Prostate gland (tissue), 2 donors: ENCODE results near the gene APBB3. TPM values are rescaled to one million over a fixed set of nuclear protein-coding genes. Genes with fewer than 3 reads are reported as not detected.

Experiments
- DNase-seq: peaks from one replicate; pipeline ENCODE4 v3.0.0-alpha.2; 2019; ENCODE audit warnings: low spot score
- H3K27ac ChIP-seq, 2 donors: fragments of 200-600 bp; sonication (generic); 2 replicates each; pipeline ENCODE4 v1.5.1; 2017 to 2019
- H3K27me3 ChIP-seq: fragments of 200-600 bp; sonication (generic); replicated peaks from 2 replicates; pipeline ENCODE4 v1.5.1; 2019; ENCODE audit not compliant: insufficient read depth
- H3K36me3 ChIP-seq, 2 donors: fragments of 200-600 bp; sonication (generic); 1 replicate in 1 of 2; 2 replicates in 1 of 2; pipeline versions ENCODE4 v1.5.1 to v1.8.1; 2017 to 2019
- H3K4me1 ChIP-seq: fragments of 200-600 bp; sonication (generic); replicated peaks from 2 replicates; pipeline ENCODE4 v1.5.1; 2019
- H3K4me3 ChIP-seq, 2 donors: fragments of 200-600 bp; sonication (generic); 2 replicates each; pipeline ENCODE4 v1.5.1; 2017 to 2019
- H3K9me3 ChIP-seq: fragments of 200-600 bp; sonication (generic); 2 replicates; pipeline ENCODE4 v1.5.1; 2017
- POLR2A ChIP-seq: fragments of 450-650 bp; IDR thresholded peaks from one replicate; pipeline ENCODE4 v1.6.1; 2016; ENCODE audit warnings: antibody characterized with exemption, mild to moderate bottlenecking
- POLR2AphosphoS5 ChIP-seq: sonication (generic); formaldehyde crosslinking; IDR thresholded peaks from one replicate; pipeline ENCODE4 v1.6.1; 2017; ENCODE audit warnings: antibody characterized with exemption
- WGBS: methylation state at CpG from one replicate; pipeline ENCODE4 v1.1.5; 2018; 5-methylcytosine and 5-hydroxymethylcytosine counted together
- intact Hi-C: fragments of 100-400 bp; cut with DNase I; formaldehyde crosslinking; loops from one replicate; pipeline ENCODE4 v1.14.2; 2022
- total RNA-seq, 2 donors: library from RNA; depleted of rRNA; stranded (reverse); fragments of >200 nt; gene quantifications; one replicate each; pipeline ENCODE4 v1.1.0, GENCODE V29; 2016
- TF ChIP-seq, protein P1 (sequence below), 4 experiments: fragments of 200-600 bp in 2 of 4; fragments of 450-650 bp in 2 of 4; sonication (generic) in 2 of 4; IDR thresholded peaks; 1 replicate in 3 of 4; 2 replicates in 1 of 4; pipeline ENCODE4 v1.5.1; 2016 to 2019; ENCODE audit warnings: antibody characterized with exemption in 4 of 4, mild to moderate bottlenecking in 2 of 4, moderate library complexity in 2 of 4

Gene APBB3
- total RNA-seq, 2 donors from 2014 or later = 23.7 to 70.7 TPM

GRCh38 chr5:140567136-140567818 lies 2.9 kb upstream of the APBB3 start:
- intact Hi-C loops = no loop called here
- WGBS = 90% methylated on average over 22 of the region's 22 CpGs
- H3K27me3 ChIP-seq = no peaks in the 10 kb centered on the region
- no peaks in the 10 kb centered on the region for H3K9me3 ChIP-seq
- no peaks in the 10 kb centered on the region for H3K36me3 ChIP-seq
- peaks cover 6% of the 10 kb centered on the region for H3K4me1 ChIP-seq
- no peak overlapping the region for H3K4me3 ChIP-seq
- no peak for DNase-seq
- H3K27ac ChIP-seq = no peak overlapping the region
- TF ChIP-seq POLR2A (no peak), POLR2AphosphoS5 (no peak)
- TF ChIP-seq, protein P1, sequence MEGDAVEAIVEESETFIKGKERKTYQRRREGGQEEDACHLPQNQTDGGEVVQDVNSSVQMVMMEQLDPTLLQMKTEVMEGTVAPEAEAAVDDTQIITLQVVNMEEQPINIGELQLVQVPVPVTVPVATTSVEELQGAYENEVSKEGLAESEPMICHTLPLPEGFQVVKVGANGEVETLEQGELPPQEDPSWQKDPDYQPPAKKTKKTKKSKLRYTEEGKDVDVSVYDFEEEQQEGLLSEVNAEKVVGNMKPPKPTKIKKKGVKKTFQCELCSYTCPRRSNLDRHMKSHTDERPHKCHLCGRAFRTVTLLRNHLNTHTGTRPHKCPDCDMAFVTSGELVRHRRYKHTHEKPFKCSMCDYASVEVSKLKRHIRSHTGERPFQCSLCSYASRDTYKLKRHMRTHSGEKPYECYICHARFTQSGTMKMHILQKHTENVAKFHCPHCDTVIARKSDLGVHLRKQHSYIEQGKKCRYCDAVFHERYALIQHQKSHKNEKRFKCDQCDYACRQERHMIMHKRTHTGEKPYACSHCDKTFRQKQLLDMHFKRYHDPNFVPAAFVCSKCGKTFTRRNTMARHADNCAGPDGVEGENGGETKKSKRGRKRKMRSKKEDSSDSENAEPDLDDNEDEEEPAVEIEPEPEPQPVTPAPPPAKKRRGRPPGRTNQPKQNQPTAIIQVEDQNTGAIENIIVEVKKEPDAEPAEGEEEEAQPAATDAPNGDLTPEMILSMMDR (IDR thresholded peaks at IDR 0.05) = no peak

DNA sequence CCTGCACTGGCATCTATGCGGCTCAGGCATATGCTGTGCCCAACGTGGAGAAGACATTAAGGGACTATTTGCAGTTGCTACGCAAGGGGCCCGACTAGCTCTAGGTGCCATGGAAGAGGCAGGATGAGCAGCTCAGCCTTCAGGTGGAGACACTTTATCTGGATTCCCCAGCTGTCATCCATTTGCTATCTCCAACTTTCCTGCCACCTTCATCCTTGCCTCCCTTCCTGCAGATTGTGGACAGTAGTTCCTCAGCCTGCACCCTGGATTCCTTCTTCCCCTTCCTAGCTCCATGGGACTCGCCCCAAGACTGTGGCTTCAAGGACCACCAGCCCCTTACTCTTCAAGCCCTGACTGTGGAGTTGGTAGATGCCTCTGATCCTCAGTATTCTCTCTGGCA lies 2.3 kb upstream of the APBB3 start:
- no peaks in the 10 kb centered on the region for H3K36me3 ChIP-seq
- H3K9me3 ChIP-seq = no peaks in the 10 kb centered on the region
- no peaks in the 10 kb centered on the region for H3K27me3 ChIP-seq
- no peak overlapping the region for H3K4me3 ChIP-seq
- H3K4me1 ChIP-seq = peaks cover 6% of the 10 kb centered on the region
- TF ChIP-seq, protein P1 (IDR thresholded peaks at IDR 0.05) = no peak
- TF ChIP-seq POLR2A (no peak), POLR2AphosphoS5 (no peak)
- no peak for DNase-seq
- intact Hi-C loops = no loop called here
- WGBS = 86% methylated on average over 5 of the region's 5 CpGs
- no peak overlapping the region for H3K27ac ChIP-seq

DNA sequence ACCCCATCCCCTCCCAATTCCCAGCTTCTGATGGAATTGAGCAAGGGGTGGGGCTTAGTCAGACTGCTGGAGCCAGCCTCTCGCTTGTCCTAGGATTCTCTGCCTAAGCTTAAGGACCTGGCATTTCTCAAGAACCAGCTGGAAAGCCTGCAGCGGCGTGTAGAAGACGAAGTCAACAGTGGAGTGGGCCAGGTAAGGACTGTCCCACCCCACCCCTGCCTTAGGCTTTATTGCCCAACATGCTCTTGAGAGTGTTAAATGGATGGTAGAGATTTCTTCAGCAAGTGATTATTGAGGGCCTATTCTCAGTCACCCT lies 1.3 kb upstream of the APBB3 start:
- H3K36me3 ChIP-seq = no peaks in the 10 kb centered on the region
- TF ChIP-seq POLR2AphosphoS5 (no peak), POLR2A (no peak)
- TF ChIP-seq, protein P1 (IDR thresholded peaks at IDR 0.05) = no peak
- 80% methylated on average over 4 of the region's 4 CpGs for WGBS
- no peaks in the 10 kb centered on the region for H3K9me3 ChIP-seq
- peak overlapping the region in 1 of 2 donors; percentile 77 for H3K4me3 ChIP-seq
- intact Hi-C loops = no loop called here
- H3K27me3 ChIP-seq = no peaks in the 10 kb centered on the region
- H3K27ac ChIP-seq = no peak overlapping the region
- peaks cover 6% of the 10 kb centered on the region for H3K4me1 ChIP-seq
- no peak for DNase-seq

GRCh38 chr5:140565024-140565779 lies 804 bp upstream of the APBB3 start:
- intact Hi-C loops = no loop called here
- H3K4me1 ChIP-seq = peaks cover 6% of the 10 kb centered on the region

More at GRCh38 chr5:140565024-140565779, 804 bp upstream of the APBB3 start:
- DNase-seq = no peak
- H3K4me3 ChIP-seq = peak overlapping the region; percentile 63 to 77
- TF ChIP-seq, protein P1 (IDR thresholded peaks at IDR 0.05) = no peak
- no peak for TF ChIP-seq POLR2AphosphoS5
- TF ChIP-seq POLR2A = no peak
- no peaks in the 10 kb centered on the region for H3K9me3 ChIP-seq
- no peaks in the 10 kb centered on the region for H3K27me3 ChIP-seq
- WGBS = 3% methylated on average over 13 of the region's 13 CpGs
- no peaks in the 10 kb centered on the region for H3K36me3 ChIP-seq
- H3K27ac ChIP-seq = peak overlapping the region; percentile 91 to 96
